ENCODE data around the gene CLTCL1.

DNA sequence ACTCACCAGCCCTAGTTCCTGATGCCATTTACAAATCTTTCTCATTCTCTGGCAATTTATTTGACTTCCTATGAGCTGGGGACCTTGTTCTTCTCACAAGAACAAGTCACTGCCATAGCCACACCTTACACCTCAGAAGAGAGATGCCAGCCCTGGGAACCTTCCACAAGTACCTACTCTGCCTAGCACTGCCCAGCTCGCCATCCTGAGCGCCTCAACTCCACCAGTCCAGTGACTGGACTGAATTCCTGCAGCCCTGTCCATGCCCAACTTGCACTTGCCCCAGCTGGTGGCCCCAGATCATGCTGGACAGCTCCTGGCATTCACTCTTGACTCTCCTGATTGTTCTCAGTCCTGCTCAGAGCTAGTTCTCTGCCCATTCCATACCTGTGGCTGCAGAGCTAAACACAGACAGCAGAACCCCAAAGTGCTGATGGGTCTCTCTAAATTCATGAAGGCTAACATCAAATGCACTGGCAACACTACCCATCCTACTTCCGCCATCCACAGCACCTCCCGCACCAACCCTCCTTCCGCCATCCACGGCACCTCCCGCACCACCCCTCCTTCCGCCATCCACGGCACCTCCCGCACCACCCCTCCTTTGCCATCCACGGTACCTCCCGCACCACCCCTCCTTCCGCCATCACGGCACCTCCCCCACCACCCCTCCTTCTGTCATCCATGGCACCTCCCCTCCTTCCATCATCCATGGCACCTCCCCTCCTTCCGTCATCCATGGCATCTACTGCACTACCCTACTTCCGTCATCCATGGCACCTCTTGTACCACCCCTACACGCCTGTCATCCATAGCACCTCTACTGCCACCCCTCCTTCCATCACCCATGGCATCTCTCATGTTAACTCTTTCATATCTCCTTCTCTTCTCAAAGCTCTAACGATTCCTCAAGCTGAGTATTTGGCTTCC is 89.4 kb downstream of the CLTCL1 start:
- no peak for TF ChIP-seq POLR2A (IDR thresholded peaks at IDR 0.05)
- TF ChIP-seq, protein P1, sequence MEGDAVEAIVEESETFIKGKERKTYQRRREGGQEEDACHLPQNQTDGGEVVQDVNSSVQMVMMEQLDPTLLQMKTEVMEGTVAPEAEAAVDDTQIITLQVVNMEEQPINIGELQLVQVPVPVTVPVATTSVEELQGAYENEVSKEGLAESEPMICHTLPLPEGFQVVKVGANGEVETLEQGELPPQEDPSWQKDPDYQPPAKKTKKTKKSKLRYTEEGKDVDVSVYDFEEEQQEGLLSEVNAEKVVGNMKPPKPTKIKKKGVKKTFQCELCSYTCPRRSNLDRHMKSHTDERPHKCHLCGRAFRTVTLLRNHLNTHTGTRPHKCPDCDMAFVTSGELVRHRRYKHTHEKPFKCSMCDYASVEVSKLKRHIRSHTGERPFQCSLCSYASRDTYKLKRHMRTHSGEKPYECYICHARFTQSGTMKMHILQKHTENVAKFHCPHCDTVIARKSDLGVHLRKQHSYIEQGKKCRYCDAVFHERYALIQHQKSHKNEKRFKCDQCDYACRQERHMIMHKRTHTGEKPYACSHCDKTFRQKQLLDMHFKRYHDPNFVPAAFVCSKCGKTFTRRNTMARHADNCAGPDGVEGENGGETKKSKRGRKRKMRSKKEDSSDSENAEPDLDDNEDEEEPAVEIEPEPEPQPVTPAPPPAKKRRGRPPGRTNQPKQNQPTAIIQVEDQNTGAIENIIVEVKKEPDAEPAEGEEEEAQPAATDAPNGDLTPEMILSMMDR (IDR thresholded peaks at IDR 0.05), result no peak

Data from heart left ventricle (tissue), 13 donors.